ENCODE measurements around the gene TRAPPC2L.

GRCh38 chr16:88848557-88848956 is 8.4 kb upstream of the TRAPPC2L start:
- no peak for TF ChIP-seq CTCF (IDR thresholded peaks at IDR 0.05)
- TF ChIP-seq POLR2AphosphoS5 (IDR thresholded peaks at IDR 0.05): no peak
- no peak for TF ChIP-seq POLR2A (IDR thresholded peaks at IDR 0.05)

Data from upper lobe of left lung (tissue), 4 donors.